ENCODE results near the gene C16orf86. TPM values are rescaled to one million over a fixed set of nuclear protein-coding genes. Genes with fewer than 3 reads are reported as not detected.

C16orf86 gene
- total and polyA plus RNA-seq, 2 of the 8 experiments (the other 6 are each of a cell fraction or from before 2014, with no cell fraction given): 1.4 to 2.3 TPM

- TF ChIP-seq MAX (IDR thresholded peaks at IDR 0.05): no peak
- TF ChIP-seq, protein P1, sequence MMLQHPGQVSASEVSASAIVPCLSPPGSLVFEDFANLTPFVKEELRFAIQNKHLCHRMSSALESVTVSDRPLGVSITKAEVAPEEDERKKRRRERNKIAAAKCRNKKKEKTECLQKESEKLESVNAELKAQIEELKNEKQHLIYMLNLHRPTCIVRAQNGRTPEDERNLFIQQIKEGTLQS (IDR thresholded peaks at IDR 0.05; ENCODE audit: insufficient read depth, low read depth, low read length): no peak
- TF ChIP-seq POU5F1 (IDR thresholded peaks at IDR 0.05; ENCODE audit: low read depth, low read length): no peak
- no peak for TF ChIP-seq ZNF274 (IDR thresholded peaks at IDR 0.05; ENCODE audit: borderline replicate concordance, extremely low read depth, low read length)
- no peak for TF ChIP-seq HDAC2 (IDR thresholded peaks at IDR 0.05; ENCODE audit: borderline replicate concordance in 1 of 2, low read depth in 2 of 2, low read length in 2 of 2)
- TF ChIP-seq JUND (IDR thresholded peaks at IDR 0.05; ENCODE audit: low read length): no peak
- no peak for TF ChIP-seq BACH1 (IDR thresholded peaks at IDR 0.05; ENCODE audit: low read length)
- no peak for TF ChIP-seq SUZ12 (IDR thresholded peaks at IDR 0.05; ENCODE audit: low read length)
Measured at GRCh38 chr16:67657017-67657608, 9.5 kb upstream of the C16orf86 start (continued).

Data from H1 (cell line).